Natural killer cell (primary cell): ENCODE results near the gene DDRGK1. TPM values are rescaled to one million over a fixed set of nuclear protein-coding genes. Genes with fewer than 3 reads are reported as not detected.

ENCODE experiments used
- ATAC-seq, 3 donors: fragments of 150-1000 bp in 2 of 3; fragments of 200-7000 bp in 1 of 3; cut with Tn5 transposase; 1 replicate in 1 of 3; 2 replicates in 2 of 3; pipeline ENCODE4 v1.10.0; 2021; ENCODE audit warnings: mild to moderate bottlenecking in 2 of 3, moderate library complexity in 2 of 3
- DNase-seq, 2 donors: peaks; one replicate each; pipeline versions ENCODE4 v3.0.0 to v3.0.0-alpha.2; 2013 to 2021; ENCODE audit warnings: mixed read lengths in 1 of 2
- H3K27ac ChIP-seq: one replicate; pipeline ENCODE4 v1.5.1; 2013; ENCODE audit warnings: mild to moderate bottlenecking, low read length
- H3K27me3 ChIP-seq: one replicate; pipeline ENCODE4 v1.6.1; 2013; ENCODE audit warnings: low read length; ENCODE audit not compliant: control insufficient read depth, insufficient read depth
- H3K36me3 ChIP-seq: one replicate; pipeline ENCODE4 v1.6.1; 2013; ENCODE audit warnings: low read length; ENCODE audit not compliant: control insufficient read depth, insufficient read depth
- H3K4me1 ChIP-seq: one replicate; pipeline ENCODE4 v1.6.1; 2013; ENCODE audit warnings: low read length; ENCODE audit not compliant: control insufficient read depth, insufficient read depth
- H3K4me3 ChIP-seq: one replicate; pipeline ENCODE4 v1.5.1; 2013; ENCODE audit warnings: low read length
- H3K9me3 ChIP-seq: one replicate; pipeline ENCODE4 v1.6.1; 2013; ENCODE audit warnings: low read length; ENCODE audit not compliant: control insufficient read depth, insufficient read depth
- H3K27ac Mint-ChIP-seq, 2 donors: one replicate each; pipeline ENCODE4 v1.8.0; 2022; ENCODE audit warnings: mild to moderate bottlenecking in 2 of 2, mixed read lengths in 2 of 2, moderate library complexity in 1 of 2
- H3K27me3 Mint-ChIP-seq, 2 donors: one replicate each; pipeline ENCODE4 v1.8.0; 2022; ENCODE audit warnings: low read depth in 2 of 2, mixed read lengths in 2 of 2
- H3K36me3 Mint-ChIP-seq: one replicate; pipeline ENCODE4 v1.8.0; 2022; ENCODE audit warnings: mixed read lengths
- H3K4me1 Mint-ChIP-seq, 2 donors: one replicate each; pipeline ENCODE4 v1.8.0; 2022; ENCODE audit warnings: mixed read lengths in 2 of 2
- H3K4me3 Mint-ChIP-seq: one replicate; pipeline ENCODE4 v1.8.0; 2022; ENCODE audit warnings: mild to moderate bottlenecking, moderate library complexity, mixed read lengths
- H3K9me3 Mint-ChIP-seq, 2 donors: one replicate each; pipeline ENCODE4 v1.8.0; 2022; ENCODE audit warnings: mixed read lengths in 2 of 2
- CTCF ChIP-seq: fragments of 200-600 bp; IDR thresholded peaks from one replicate; pipeline ENCODE4 v1.8.0; 2022; ENCODE audit warnings: antibody characterized with exemption
- WGBS: methylation state at CpG from one replicate; pipeline ENCODE4 v1.1.7; 2013; ENCODE audit warnings: missing lambda C conversion rate; ENCODE audit not compliant: insufficient coverage; 5-methylcytosine and 5-hydroxymethylcytosine counted together
- intact Hi-C: fragments of 100-400 bp; cut with micrococcal nuclease; formaldehyde crosslinking; loops from one replicate; pipeline ENCODE4 v1.14.2; 2022
- total RNA-seq, 4 donors: library from RNA; stranded (reverse); fragments of 120-200 nt in 1 of 4; gene quantifications; one replicate each; pipeline versions ENCODE4 v1.2.3 to v1.2.4, GENCODE V29; 2013 to 2022

The DDRGK1 gene
- total RNA-seq, 3 donors from 2014 or later (not counting 1 experiment from before 2014, with no cell fraction given): 47.8 to 52.6 (median 52.4) TPM

- Mint-ChIP-seq H3K9me3 (no peaks in the 10 kb centered on the region), H3K4me1 (peaks cover 44 to 55% of the 10 kb centered on the region in 2 donors), H3K27ac (peak overlapping the region in 1 of 2 donors; percentile 65), H3K4me3 (no peak overlapping the region), H3K27me3 (no peaks in the 10 kb centered on the region), H3K36me3 (no peaks in the 10 kb centered on the region)
- DNase-seq: no peak
- Histone ChIP-seq H3K36me3 (peaks cover 31% of the 10 kb centered on the region), H3K27me3 (no peaks in the 10 kb centered on the region), H3K4me1 (no peaks in the 10 kb centered on the region), H3K27ac (no peak overlapping the region), H3K9me3 (no peaks in the 10 kb centered on the region), H3K4me3 (no peak overlapping the region)
- ATAC-seq: no peak
- WGBS: 98% methylated on average over 10 of the region's 10 CpGs
- intact Hi-C loops: no loop called here
- TF ChIP-seq CTCF: no peak
These were observed 57.6 kb downstream of the DDRGK1 start for GRCh38 chr20:3146732-3147341.

- Mint-ChIP-seq H3K9me3 (no peaks in the 10 kb centered on the region), H3K27me3 (no peaks in the 10 kb centered on the region), H3K4me1 (peaks cover 23 to 36% of the 10 kb centered on the region in 2 donors), H3K4me3 (no peak overlapping the region), H3K27ac (no peak overlapping the region), H3K36me3 (no peaks in the 10 kb centered on the region)
- intact Hi-C loops: no loop called here
- H3K36me3 ChIP-seq: peaks cover 4% of the 10 kb centered on the region
- 98% methylated on average over 3 of the region's 3 CpGs for WGBS
- H3K4me1 ChIP-seq: no peaks in the 10 kb centered on the region
- no peak overlapping the region for H3K27ac ChIP-seq
- no peaks in the 10 kb centered on the region for H3K27me3 ChIP-seq
- ATAC-seq (no peak), DNase-seq (no peak)
- no peak for TF ChIP-seq CTCF
- H3K4me3 ChIP-seq: no peak overlapping the region
- no peaks in the 10 kb centered on the region for H3K9me3 ChIP-seq
These were observed 62.7 kb downstream of the DDRGK1 start for GRCh38 chr20:3141757-3142156.

Other genes starting within 250 kb of the DDRGK1 start
- 1 to 10 TPM in 1 of 3 donors, under 1 TPM in 2; 0.49 to 1.2 (median 0.68) TPM for gene GNRH2, start 161.1 kb downstream of the DDRGK1 start, total RNA-seq
- gene MRPS26, start 158.6 kb downstream of the DDRGK1 start, total RNA-seq: 10 to 100 TPM; 17.5 to 21.3 (median 19.1) TPM
- not detected for gene OXT, start 133.1 kb downstream of the DDRGK1 start, total RNA-seq
- not detected for gene AVP, start 120.0 kb downstream of the DDRGK1 start, total RNA-seq
- gene FASTKD5, start 44.8 kb downstream of the DDRGK1 start, total RNA-seq: 10 to 100 TPM; 35.3 to 40.4 (median 37.1) TPM
- gene UBOX5, start 44.8 kb downstream of the DDRGK1 start, total RNA-seq: 10 to 100 TPM in 2 of 3 donors, 1 to 10 TPM in 1; 8.8 to 11.1 (median 10.1) TPM
- 1 to 10 TPM; 3.1 to 4.6 (median 3.3) TPM for gene LZTS3, start 31.1 kb downstream of the DDRGK1 start, total RNA-seq
- gene ITPA, start 4.8 kb upstream of the DDRGK1 start, total RNA-seq: 10 to 100 TPM; 49.6 to 53.2 (median 50.2) TPM
- under 1 TPM; 0.31 to 0.68 (median 0.32) TPM for gene SLC4A11, start 34.5 kb upstream of the DDRGK1 start, total RNA-seq
- gene DNAAF9, start 203.0 kb upstream of the DDRGK1 start, total RNA-seq: 1 to 10 TPM; 4.1 to 6.9 (median 4.8) TPM